NCI-H1930 (cell line): ENCODE measurements around the gene DGKQ.
"Not testable (repeated sequence)": the region's sequence is repeated elsewhere in the genome, so short reads cannot be mapped to it uniquely, and the experiment has no call there.

Source experiments
- DNase-seq, 2 experiments: peaks; one replicate each; lab custom pipeline; 2025; lab: John Stamatoyannopoulos, UW

DGKQ gene

DNA sequence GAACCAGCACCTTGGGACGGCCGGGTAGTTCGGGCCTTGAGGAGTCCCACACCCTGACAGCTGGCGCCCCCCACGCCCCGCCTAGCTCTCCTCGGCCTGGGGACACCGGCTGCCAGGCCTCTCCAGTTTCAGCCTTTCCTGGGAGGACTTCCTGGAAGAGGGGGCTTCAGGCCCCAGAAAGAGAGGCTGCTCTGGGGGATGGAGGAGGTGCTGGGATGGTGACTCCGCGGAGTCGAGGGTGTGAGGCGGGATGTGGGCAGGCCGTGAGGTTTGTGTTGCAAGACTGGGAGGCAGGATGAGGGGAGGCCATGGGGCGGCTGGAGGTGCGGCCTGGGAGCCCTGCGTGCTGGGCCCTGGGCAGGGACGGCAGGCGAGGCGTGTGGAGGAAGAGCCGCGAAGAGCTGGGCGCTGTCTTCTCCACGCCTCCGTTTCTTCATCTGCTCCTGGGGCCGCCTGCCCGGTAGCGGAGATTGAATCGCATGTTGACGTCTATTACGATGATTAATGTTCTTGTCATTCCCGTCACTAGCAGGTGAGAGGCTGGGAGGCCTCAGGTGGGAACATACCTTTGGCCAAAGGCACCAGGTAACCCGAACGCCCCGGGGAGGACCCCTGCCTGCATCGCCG, 37.1 kb upstream of the DGKQ start:
- DNase-seq = no peak

DNA sequence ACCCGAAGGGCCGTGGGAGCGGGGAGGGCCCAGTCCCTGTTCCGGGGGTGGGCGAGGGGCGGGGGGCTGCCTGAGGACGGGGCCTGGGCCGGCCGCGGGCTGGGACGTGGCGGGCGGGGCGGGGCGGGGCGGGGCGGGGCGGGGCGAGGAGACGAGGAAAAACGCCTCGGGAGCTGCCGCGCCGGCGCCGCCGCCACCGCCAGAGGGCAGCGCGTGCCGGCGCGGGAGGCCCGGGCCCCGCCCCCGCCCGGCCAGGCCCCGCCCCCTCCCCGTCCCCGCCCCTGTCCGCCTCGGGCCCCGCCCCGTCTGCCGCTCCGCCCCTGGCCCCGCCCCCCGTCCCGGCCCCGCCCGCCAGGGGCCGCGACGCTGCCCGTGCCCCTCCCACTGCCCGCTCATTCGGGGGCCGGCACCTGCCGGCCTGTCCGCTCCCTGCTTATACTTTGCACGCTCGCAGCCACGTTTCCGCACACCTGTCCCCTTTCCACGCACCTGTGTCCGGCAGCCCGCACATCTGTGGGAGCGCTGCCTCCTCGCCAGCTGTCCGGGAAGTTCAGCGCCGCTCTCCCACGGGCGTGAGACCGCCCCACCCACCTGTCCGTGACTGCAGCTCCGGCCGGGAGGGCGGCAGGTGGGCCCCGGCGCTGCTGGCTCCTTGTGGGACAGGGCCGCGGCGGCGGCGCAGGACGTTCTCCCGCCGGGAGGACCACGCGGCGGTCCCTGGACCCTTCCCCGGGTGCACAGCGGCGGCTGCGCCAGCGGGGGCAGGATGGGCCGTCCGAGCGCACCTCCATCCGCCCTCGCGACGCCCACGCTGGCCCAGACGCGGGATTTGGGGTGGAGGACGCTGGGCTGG, 36.4 kb upstream of the DGKQ start:
- peak in 1 of 2 experiments; percentile 63 for DNase-seq

DNA sequence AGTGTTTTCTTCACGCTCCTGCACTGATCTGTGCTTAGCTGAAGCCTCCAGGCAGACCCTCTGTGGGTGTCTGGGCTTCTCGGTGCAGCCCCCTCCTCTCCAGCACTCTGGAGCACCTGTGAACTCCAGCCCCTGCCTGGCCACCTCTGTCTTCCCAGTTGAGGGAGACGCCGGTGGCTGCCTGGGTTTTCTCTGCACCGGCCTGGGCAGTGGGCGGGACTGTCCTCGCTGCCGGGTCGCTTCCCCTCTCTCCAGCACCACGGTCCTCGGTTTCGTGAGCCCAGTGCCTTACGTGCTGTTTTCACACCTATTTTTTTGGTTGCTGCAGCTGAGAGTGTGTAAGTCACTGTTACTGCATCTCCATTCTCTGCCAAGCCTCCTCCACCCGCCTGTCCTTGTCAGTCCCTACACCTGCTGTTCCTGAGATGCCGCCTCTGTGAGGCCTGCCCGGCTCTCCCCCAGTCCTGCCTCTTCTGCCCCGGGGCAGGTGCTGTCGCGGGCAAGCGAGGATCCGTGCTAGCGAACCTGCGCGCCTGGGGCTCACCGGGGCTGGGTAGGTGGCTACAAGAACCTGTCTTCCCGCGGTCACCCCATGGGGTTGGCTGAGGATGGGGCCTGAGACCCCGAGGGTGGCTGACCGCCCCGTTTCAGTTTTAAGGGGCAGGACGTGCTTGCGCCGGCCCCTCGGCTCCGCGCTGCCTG, 35.6 kb upstream of the DGKQ start:
- no peak for DNase-seq

DNA sequence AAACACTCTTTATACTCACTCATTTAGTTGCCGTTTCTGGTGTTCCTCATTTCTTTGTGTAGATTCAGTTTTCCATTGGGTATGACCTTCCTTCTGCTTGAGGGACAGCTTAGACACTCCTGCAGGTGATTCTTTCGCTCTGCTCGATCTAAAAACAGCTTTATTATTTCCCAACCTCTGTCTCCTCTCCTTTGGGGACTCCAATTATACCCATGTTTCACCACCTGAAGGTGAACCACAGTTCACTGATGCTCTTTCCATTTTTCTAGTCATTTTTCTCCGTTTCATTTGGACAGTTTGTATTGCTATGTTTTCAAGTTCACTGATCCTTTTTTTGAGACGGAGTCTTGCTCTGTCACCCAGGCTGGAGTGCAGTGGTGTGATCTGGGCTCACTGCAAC, 33.5 kb upstream of the DGKQ start:
- DNase-seq = no peak

DNA sequence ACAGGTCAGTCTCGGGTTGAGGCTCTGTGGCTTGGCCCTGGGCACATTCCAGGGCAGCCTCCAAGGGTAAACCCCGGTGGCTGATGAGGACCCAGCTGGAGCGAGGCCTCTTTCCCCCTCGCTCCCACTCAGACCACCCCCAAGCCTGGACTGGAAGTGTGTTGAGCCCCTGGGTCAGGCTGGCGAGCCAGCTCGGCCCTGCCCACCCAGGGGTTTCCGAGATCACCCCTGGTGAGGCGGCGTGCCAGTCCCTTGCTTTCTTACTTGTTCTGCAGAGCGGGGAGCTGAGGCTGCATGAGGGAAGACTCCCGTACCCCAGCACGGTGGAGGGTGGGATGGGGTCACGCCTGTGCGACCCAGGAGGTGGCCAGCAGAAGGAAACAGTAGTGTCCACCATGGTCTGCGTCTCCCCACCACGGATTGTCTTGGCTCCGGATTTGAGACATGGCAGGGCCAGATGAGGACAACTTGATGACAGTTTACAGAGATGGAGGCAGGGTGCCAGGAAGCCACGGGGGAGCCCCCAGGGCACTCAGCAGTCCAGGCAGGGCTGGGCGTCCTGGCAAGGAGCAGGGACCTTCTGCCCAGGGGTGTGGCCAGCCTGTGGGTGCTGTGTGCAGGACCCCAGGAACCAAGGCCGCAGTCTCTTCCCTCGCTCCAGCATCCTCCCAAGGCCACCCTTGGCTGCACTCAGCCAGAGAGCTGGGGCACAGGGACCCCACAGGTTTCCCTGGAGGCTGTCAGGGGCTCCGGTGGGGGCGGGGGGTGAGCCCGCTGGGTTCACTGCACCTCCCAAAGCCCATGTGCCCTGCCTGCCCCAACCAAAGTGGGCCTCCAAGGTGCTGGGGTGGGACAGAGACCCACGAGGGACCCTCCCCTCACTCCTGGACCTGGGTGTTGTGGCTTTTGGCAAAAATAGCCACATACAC, 31.5 kb upstream of the DGKQ start:
- DNase-seq = no peak

DNA sequence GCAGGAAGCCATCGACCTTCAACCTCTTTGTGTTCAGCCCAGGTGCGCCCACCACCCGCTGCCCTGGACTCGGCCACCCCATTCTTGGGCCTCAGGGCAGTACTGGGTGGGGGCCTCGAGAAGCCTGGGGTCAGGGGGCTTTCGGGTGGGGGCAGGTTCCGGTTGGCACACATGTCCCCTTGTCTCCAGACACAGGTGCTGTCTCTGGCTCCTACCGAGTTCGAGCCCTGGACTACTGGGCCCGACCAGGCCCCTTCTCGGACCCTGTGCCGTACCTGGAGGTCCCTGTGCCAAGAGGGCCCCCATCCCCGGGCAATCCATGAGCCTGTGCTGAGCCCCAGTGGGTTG, 30.7 kb upstream of the DGKQ start:
- no peak for DNase-seq

DNA sequence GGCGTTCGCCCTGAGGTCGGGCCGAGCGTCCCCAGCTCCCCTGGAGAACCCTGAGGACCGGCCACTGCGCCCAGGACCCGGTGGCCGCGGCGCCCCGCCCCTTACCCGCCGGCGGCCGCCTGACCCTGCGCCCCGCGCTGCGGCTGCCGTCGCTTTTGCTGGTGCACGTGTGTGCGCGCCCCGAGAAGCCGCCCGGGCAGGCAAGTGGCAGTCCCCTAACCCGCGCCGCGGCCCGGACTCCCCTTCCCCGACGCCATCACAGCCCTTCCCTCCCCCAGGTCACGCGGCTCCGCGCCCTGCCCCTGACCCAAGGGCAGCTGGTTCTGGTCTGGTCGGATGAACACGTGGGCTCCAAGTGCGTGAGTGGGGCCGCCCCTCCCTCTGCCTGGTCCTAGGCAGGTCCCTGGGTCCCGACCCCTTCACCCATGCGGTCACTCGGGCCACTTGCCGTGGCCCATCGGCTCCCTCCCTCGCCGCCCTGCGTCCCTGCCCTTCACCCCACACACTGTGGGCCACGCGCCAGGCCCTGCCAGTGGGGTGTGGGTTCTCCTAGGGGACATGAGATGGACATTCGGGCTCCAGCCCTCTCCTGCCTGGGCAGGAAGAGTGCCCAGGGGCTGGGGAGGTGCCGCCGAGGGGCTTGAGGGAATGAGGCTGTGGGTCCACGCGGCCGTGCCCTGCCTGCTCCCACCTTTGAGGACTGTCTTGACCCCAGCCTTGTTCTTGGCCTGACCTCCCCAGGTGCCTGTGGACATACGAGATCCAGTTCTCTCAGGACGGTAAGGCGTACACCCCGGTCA, 30.1 kb upstream of the DGKQ start:
- no peak for DNase-seq

DNA sequence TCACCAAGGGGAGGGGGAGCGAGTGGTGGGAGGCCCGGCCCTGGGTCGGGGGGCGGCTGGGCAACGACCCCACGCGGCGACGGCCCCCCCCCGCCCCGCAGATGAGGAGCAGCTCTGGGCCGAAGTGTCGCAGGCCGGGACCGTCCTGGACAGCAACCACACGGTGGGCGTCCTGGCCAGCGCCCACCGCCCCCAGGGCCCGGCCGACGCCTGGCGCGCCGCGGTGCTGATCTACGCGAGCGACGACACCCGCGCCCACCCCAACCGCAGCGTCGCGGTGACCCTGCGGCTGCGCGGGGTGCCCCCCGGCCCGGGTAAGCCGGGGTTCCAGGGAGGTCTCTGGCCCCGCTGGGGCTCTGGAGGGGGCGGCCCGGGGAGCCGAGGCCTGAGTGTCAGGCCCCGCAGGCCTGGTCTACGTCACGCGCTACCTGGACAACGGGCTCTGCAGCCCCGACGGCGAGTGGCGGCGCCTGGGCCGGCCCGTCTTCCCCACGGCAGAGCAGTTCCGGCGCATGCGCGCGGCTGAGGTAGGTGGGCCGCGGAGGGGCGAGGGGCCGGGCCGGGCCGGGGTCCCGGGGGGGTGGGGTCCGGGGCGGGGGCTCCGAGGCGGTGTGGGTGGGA, 29.4 kb upstream of the DGKQ start:
- DNase-seq = no peak

DNA sequence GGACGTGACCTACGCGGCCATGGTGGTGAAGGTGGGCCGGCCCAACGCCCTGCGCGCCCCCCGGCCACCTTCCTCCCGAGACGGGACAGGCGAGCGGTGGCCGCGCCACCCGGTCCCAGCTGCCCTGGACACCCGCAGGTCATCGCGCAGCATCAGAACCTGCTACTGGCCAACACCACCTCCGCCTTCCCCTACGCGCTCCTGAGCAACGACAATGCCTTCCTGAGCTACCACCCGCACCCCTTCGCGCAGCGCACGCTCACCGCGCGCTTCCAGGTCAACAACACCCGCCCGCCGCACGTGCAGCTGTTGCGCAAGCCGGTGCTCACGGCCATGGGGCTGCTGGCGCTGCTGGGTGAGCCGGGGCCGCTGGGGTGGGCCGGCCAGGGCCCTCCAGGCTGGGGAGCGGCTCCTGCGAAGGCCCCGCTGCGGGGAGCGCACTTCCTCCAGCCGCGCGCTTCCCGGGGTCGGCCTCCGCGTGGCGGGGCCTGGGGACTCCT, 28.8 kb upstream of the DGKQ start:
- DNase-seq = no peak

DNA sequence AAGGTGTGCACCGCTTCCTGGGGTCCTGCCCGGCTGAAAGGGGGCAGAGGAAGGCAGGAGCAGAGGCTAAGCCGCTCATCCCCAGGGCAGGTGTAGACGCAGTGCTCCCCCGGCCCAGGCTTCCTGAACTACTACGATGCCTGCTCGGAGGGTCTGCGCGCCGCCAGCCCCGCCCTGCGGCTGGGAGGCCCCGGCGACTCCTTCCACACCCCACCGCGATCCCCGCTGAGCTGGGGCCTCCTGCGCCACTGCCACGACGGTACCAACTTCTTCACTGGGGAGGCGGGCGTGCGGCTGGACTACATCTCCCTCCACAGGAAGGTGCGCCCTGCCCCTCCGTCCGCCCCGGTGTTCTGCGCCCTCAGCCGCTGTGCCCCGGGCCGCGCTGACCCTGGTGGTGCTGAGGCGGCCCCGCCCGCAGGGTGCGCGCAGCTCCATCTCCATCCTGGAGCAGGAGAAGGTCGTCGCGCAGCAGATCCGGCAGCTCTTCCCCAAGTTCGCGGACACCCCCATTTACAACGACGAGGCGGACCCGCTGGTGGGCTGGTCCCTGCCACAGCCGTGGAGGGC, 28.3 kb upstream of the DGKQ start:
- DNase-seq = no peak

DNA sequence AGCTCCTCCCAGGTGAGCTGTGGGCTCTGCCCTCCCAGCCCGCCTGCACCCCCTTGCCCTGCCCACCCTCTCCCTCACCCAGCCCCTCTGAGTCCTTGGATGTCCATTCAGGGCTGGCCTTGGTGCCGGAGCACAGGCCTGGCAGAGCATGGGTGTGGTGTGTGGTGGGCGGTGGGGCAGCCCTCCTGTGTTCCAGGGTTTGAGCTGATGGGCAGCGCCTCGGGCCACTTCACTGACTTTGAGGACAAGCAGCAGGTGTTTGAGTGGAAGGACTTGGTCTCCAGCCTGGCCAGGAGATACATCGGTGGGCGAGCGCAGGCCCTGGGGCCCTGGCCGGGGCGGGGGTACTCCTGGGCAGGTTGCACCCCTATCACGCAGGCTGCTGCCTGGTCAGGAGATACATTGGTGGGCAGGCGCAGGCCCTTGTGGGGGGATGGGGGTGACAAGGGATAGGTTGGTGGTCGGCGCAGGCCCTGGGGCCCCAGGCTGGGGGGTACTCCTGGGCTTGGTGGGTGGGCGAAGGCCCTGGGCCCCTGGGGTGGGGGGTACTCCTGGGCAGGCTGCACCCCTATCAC, 27.4 kb upstream of the DGKQ start:
- DNase-seq = no peak

DNA sequence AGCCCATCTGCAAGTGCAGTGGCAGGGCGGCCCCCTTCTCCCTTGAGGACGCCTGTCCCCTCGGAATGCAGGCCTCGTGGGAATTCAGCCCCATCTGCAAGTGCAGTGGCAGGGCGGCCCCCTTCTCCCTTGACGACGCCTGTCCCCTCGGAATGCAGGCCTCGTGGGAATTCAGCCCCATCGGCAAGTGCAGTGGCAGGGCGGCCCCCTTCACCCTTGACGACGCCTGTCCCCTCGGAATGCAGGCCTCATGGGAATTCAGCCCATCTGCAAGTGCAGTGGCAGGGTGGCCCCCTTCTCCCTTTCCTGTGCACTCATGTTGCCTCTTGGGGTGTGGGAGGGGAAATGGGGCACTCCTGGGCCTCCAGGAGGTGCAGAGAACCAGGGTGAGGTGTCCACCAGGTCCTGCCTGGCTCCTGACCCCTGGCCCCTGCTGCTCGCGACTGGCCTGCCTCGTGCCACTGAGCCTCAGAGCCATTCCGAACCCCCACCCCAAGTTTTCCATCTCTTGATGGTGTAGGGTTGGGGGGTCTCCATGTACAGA, 26.6 kb upstream of the DGKQ start:
- DNase-seq = no peak

DNA sequence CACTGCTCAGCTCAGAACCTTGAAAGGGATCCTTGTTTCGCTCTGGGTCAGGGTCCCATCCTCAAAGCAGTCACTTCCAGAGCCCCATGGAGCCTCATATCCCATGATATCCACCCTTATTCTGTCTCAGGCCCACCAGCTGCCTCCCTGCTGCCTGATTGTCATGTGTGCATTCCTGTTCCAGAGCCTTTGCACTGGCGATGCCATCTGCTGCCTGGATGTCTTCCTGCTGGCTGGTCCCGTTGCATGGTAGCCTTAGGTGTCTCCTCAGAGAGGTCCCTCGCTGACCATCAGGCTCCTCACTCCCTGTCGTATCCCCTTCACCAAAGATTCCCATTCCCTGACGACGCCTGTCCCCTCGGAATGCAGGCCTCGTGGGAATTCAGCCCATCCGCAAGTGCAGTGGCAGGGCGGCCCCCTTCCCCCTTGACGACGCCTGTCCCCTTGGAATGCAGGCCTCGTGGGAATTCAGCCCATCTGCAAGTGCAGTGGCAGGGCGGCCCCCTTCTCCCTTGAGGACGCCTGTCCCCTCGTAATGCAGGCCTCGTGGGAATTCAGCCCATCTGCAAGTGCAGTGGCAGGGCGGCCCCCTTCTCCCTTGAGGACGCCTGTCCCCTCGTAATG, 26.0 kb upstream of the DGKQ start:
- not testable (repeated sequence) for DNase-seq

DNA sequence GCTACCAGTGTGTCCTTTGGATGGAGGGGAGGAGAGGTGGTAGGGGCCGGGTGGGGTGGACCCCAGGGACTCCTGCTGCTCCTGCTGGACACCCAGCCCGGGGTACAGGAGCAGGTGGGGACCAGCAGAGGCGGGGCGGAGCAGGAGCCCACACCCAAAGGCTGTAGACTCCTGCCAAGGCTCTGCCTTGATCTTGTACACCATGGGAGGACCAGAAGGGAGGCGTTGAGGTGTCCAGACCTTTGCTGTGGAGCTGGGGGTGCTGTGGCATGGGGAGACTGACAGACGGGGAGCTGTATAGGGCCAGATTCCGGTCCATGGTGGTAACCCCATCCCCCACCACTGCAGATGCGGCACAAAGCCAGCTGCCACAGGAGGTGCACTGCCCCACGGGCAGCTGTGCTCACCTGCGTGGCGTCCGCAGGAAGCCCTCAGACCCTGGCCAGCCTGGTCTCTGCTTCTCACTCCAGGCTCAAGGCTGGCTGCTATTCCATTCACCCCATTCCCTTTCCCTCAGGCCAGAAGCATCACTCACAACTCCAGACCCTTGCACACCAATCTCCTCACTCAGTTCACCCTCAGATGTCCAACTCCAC, 24.8 kb upstream of the DGKQ start:
- DNase-seq = no peak

DNA sequence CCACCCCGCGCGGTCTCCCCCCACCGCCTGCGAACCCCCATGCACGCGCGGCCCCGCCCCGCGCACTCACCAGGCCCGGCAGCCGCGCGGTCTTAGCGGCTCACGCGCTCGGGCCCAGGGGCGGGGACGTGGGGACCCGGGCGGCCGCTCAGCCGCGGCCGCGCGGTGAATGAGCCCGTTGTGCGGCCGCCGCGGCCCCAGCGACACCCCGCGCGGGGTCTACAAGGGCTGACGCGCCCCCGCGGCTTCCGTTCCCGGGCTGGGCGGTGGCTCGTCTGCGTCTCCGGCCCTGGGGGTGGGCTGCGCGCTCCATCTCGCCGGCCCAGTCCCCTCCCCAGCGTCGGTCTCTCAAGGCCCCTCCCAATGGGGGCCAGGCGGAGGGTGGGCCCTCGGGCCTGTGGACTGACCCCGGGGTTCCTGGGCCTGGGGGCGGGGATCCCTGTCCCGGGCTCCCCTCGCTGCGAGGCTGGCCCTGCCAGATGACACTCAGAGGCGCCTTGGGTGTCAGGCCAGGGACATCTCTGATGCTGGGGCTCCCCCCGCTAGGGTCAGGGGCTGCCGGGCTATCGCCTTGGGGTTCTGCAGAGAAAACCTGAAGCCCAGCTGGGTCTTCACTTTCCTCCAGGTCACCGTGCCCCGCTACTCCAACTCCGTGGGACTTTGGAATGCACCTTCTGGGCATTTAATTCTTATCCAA, 24.2 kb upstream of the DGKQ start:
- DNase-seq = no peak

DNA sequence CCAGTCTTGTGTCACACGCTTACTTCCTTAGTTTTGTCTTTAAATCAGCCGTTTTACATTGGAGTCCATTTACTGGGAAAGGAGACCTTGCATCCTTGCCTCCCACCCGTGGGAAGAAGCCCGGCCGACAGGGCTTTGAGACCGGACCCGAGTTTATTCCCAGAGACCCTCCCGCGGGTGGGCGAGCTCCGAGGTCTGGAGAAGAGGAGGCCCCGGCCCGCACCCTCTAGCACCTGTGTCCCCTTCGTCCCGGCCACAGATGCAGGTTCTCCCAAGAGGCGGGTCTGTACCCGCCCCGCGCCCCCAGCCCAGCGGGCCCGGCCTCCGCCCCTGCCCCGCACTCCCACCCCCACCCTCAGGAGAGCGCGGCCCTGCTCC, 23.6 kb upstream of the DGKQ start:
- DNase-seq = no peak

DNA sequence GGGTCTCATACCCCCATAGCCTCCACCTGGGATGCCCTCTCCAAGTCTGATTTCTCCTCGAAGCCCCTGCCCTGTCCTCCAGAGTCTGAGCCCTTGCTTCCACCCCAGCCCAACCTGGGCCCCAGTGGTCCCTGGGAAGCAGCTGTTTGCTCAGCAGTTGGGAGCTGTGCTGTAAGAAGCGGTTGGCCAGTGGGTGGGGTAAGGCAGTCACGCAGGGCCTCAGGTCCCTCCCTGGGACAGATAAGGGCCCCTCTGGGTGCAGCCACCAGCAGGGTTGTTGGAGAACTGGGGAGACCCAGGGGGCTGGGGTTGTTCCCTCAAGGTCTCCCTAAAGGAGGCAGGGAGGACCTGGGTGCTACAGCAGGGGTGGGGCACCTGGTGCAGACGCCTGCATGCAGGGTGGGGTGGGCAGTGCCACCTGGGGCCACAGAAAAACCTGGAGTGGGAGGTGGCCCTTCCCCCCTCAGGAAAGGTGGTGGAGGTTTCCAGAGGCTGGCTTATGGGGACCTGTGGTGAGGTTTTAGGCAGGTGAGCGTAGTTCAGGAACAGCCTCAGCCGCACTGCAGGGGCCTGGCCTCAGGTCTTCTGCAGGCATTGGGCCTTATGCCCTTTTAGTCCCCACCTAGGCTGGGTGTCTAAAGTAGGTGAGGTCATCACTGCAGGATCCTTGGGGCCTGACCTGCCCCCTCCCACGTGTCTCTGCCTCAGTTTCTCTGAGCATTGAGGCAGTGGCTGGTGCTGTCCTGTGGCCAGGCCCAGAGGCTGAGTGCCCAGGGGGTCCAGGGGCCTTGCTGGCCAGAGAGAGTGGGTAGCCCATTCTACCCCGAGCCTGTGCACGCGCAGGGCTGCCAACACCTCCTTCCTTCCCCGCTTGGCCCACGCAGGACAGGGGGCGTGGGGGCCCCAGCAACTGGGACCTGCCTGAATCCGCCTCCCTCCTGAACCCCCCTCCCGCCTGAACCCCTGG, 22.9 kb upstream of the DGKQ start:
- DNase-seq = no peak
